Measurements from ENCODE around the gene BEND6. TPM values are rescaled to one million over a fixed set of nuclear protein-coding genes. Genes with fewer than 3 reads are reported as not detected.

BEND6 gene
- polyA plus RNA-seq, 1 experiment = 15.4 TPM

DNA sequence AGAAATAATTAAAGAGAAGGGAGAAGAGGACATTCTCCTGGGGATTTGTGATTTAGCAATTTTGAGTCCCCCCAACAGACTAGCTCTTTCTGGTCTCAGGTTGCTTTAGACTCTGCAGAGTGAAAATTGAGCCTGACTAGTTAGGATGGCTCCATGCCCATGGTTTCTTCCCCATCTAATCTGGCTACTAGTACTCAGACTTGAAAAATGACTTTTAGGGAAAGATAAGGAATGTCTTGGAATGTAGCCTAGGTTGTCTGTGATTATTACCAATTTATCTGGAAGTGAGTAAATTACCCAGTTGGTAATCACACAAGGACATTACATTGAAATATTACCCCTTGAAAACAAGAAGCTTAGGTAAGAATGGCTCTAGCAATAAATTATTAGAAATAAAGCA is 4.2 kb downstream of the BEND6 start:
- no peak for TF ChIP-seq CTCF (IDR thresholded peaks at IDR 0.05; ENCODE audit: low read depth, low read length)
- ChIA-PET CTCF (interaction anchor here (1.0 to 2.5 kb wide), 7 partner anchors 47 to 357 kb away, joined by 3 to 13 read pairs (median 6); partner anchors contain the start of gene PRIM2), POLR2A (no interaction called here)
- DNase-seq (ENCODE audit: low read depth, low spot score) = no peak
- H3K4me3 ChIP-seq (ENCODE audit: low read depth, low read length) = no peak overlapping the region
- H3K27ac ChIP-seq (ENCODE audit: low read depth, low read length) = no peak overlapping the region
- H3K27me3 ChIP-seq (ENCODE audit: control insufficient read depth, insufficient read depth, low read length) = no peaks in the 10 kb centered on the region
- no peaks in the 10 kb centered on the region; the same call in 1 of the 2 replicates for H3K9me3 ChIP-seq (ENCODE audit: control insufficient read depth, insufficient read depth, low read length)

GRCh38 chr6:56959938-56960337 is 5.0 kb downstream of the BEND6 start:
- Histone ChIP-seq H3K4me3 (ENCODE audit: low read depth, low read length) (no peak overlapping the region), H3K9me3 (ENCODE audit: control insufficient read depth, insufficient read depth, low read length) (no peaks in the 10 kb centered on the region; the same call in 1 of the 2 replicates), H3K27ac (ENCODE audit: low read depth, low read length) (no peak overlapping the region), H3K27me3 (ENCODE audit: control insufficient read depth, insufficient read depth, low read length) (no peaks in the 10 kb centered on the region)
- no peak for DNase-seq (ENCODE audit: low read depth, low spot score)
- ChIA-PET CTCF (interaction anchor here (1.2 to 2.5 kb wide), 6 partner anchors 48 to 357 kb away, joined by 3 to 13 read pairs (median 7); partner anchors contain the start of gene PRIM2), POLR2A (no interaction called here)
- no peak for TF ChIP-seq CTCF (IDR thresholded peaks at IDR 0.05; ENCODE audit: low read depth, low read length)

DNA sequence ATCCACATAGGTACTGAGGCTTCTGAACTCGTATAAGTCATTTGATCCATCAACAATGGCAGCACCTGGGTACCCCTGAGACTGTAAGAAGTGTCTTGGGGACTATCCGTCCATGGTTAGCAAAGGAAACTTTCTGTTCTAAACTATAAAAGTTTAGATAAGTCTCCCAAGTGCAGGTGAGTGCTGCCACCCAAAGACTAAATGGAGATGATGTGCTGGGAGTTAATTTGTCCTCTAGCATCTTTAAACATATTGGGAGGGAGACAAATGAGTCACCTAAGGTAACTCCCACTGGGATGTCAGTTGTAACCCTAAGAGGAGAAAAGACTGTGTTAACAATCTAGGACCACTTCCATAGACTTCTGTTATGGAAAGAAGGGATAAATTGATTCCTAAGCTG is 6.2 kb downstream of the BEND6 start:
- Histone ChIP-seq H3K9me3 (ENCODE audit: control insufficient read depth, insufficient read depth, low read length) (no peaks in the 10 kb centered on the region), H3K4me3 (ENCODE audit: low read depth, low read length) (no peak overlapping the region), H3K27ac (ENCODE audit: low read depth, low read length) (no peak overlapping the region), H3K27me3 (ENCODE audit: control insufficient read depth, insufficient read depth, low read length) (no peaks in the 10 kb centered on the region)
- no peak for DNase-seq (ENCODE audit: low read depth, low spot score)
- ChIA-PET CTCF (interaction anchor here (1.0 to 2.5 kb wide), 3 partner anchors 9 to 355 kb away, joined by 3 to 8 read pairs (median 5); no protein-coding TSS in a partner anchor), POLR2A (no interaction called here)
- no peak for TF ChIP-seq CTCF (IDR thresholded peaks at IDR 0.05; ENCODE audit: low read depth, low read length)

GRCh38 chr6:56962441-56962840 is 7.5 kb downstream of the BEND6 start:
- no peak for TF ChIP-seq CTCF (IDR thresholded peaks at IDR 0.05; ENCODE audit: low read depth, low read length)
- ChIA-PET CTCF (interaction anchor here (0.6 to 1.7 kb wide), 4 partner anchors 59 to 354 kb away, joined by 3 to 6 read pairs (median 4); no protein-coding TSS in a partner anchor), POLR2A (no interaction called here)
- Histone ChIP-seq H3K4me3 (ENCODE audit: low read depth, low read length) (no peak overlapping the region), H3K27me3 (ENCODE audit: control insufficient read depth, insufficient read depth, low read length) (no peaks in the 10 kb centered on the region), H3K9me3 (ENCODE audit: control insufficient read depth, insufficient read depth, low read length) (no peaks in the 10 kb centered on the region), H3K27ac (ENCODE audit: low read depth, low read length) (no peak overlapping the region)
- no peak for DNase-seq (ENCODE audit: low read depth, low spot score)

DNA sequence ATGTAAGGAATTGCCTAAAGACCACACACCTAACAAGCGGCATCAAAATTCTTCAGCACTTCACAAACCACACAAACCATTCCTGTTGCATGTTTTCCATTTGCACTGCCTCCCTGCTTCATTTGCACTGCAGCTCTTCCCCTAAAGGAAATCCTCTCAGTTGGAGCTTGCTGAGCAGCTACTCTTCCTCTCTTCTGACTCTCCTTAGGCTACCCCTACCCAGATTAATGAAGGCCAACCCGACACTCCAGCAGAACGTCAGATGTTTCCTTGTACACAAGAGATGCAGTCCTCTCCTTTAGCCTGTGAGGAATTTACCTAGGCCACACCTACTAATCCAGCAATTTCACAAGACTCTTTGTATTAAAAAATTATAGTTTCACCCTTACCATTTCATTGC is 8.1 kb downstream of the BEND6 start:
- no peaks in the 10 kb centered on the region for H3K27me3 ChIP-seq (ENCODE audit: control insufficient read depth, insufficient read depth, low read length)
- no peak overlapping the region for H3K4me3 ChIP-seq (ENCODE audit: low read depth, low read length)
- TF ChIP-seq CTCF (IDR thresholded peaks at IDR 0.05; ENCODE audit: low read depth, low read length) = no peak
- POLR2A ChIA-PET = no interaction called here
- no peak overlapping the region for H3K27ac ChIP-seq (ENCODE audit: low read depth, low read length)
- no peaks in the 10 kb centered on the region for H3K9me3 ChIP-seq (ENCODE audit: control insufficient read depth, insufficient read depth, low read length)
- DNase-seq (ENCODE audit: low read depth, low spot score) = no peak
- CTCF ChIA-PET = interaction anchor here (0.9 to 1.7 kb wide), 5 partner anchors 8 to 353 kb away, joined by 3 to 12 read pairs (median 4); partner anchors contain the start of gene BEND6
